ENCODE results near the gene KLHDC1. TPM values are rescaled to one million over a fixed set of nuclear protein-coding genes. Genes with fewer than 3 reads are reported as not detected.

Gene KLHDC1
- total and polyA plus RNA-seq, 9 of the 15 experiments (the other 6 are each of a cell fraction or from before 2014, with no cell fraction given), result 0.08 to 0.41 (median 0.18) TPM

DNA sequence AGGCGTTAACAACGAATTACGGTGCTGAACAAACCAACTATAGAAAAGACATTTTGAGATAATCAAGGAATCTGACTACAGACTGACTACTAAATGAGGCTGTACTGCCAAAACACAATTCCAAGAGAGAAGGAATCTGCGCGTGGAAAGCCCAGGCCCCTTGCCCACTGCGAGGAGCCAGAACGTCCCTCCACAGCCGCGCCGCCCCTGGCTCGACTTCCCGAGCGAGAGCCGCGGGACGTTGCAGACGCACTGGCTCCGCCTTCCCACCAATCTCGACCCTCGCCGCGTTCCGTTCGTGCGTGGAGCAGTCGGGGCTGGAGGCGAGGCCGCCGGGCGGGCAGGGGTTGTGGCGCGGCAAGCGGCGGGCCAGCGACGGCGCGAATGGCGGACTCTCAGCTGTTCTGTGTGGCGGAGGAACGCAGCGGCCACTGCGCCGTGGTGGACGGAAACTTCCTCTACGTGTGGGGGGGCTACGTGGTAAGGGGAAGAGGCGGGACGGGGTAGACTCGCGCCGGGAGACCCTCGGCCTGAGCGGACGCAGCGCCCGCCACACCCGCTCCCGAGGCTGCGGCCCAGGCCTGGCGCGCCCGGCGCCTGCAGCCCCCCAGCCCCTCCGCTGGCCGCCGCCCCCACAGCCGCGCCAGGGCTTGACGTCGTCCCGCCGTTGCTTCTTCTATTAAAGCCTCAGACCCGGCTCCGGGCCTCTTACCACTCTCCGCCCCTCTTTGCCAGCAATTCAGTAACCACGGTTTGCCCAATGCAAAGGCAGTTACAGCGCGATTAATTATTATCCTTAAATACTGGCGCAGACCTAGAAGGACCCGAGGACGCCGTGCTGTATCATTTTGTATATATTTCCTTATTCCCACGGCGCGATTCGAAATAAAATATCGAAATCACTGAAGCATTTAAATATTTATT is at the start of gene KLHDC1 (continued):
- TF ChIP-seq NRF1 (conservative IDR thresholded peaks at IDR 0.05 in 1 of 2, IDR thresholded peaks at IDR 0.05 in 1 of 2), result peak; percentile 35 to 45; a peak in 3 of 4 replicates
- TF ChIP-seq, protein P1, sequence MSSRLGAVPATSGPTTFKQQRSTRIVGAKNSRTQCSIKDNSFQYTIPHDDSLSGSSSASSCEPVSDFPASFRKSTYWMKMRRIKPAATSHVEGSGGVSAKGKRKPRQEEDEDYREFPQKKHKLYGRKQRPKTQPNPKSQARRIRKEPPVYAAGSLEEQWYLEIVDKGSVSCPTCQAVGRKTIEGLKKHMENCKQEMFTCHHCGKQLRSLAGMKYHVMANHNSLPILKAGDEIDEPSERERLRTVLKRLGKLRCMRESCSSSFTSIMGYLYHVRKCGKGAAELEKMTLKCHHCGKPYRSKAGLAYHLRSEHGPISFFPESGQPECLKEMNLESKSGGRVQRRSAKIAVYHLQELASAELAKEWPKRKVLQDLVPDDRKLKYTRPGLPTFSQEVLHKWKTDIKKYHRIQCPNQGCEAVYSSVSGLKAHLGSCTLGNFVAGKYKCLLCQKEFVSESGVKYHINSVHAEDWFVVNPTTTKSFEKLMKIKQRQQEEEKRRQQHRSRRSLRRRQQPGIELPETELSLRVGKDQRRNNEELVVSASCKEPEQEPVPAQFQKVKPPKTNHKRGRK (tag; IDR thresholded peaks at IDR 0.05), result no peak
- TF ChIP-seq HMG20B (CRISPR knock-in tag; IDR thresholded peaks at IDR 0.05), result no peak
- TF ChIP-seq MBD2 (IDR thresholded peaks at IDR 0.05; ENCODE audit: borderline replicate concordance, low read depth), result no peak
- TF ChIP-seq, protein P2, sequence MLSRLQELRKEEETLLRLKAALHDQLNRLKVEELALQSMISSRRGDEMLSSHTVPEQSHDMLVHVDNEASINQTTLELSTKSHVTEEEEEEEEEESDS (CRISPR knock-in tag; IDR thresholded peaks at IDR 0.05), result no peak
- no peak; the same call in 1 of the 2 replicates for TF ChIP-seq CREM (IDR thresholded peaks at IDR 0.05; ENCODE audit: low read depth)
- TF ChIP-seq ZNF583 (CRISPR knock-in tag; IDR thresholded peaks at IDR 0.05), result no peak
- TF ChIP-seq LCOR (CRISPR knock-in tag; IDR thresholded peaks at IDR 0.05), result peak; percentile 74; the same call in 1 of the 2 replicates
- no peak for TF ChIP-seq ZNF24 (IDR thresholded peaks at IDR 0.05)
- no peak for TF ChIP-seq BRD9 (IDR thresholded peaks at IDR 0.05; ENCODE audit: low read depth, partially characterized antibody)
- TF ChIP-seq XRCC3 (IDR thresholded peaks at IDR 0.05), result no peak
- peak; percentile 48 for TF ChIP-seq SAP30 (IDR thresholded peaks at IDR 0.05; ENCODE audit: borderline replicate concordance, insufficient read depth, low read depth, low read length, poor library complexity, severe bottlenecking)
- TF ChIP-seq RCOR1 (IDR thresholded peaks at IDR 0.05; ENCODE audit: borderline replicate concordance in 1 of 2, low read depth in 2 of 2, low read length in 2 of 2), result 0 out of 4 replicates have a peak, but pooled peaks of 1 of the 2 experiments have one; percentile 25
- no peak for TF ChIP-seq KAT8 (IDR thresholded peaks at IDR 0.05; ENCODE audit: low read depth)
- TF ChIP-seq FOXM1 (IDR thresholded peaks at IDR 0.05; ENCODE audit: low read depth), result no peak
- no peak for TF ChIP-seq FOXM1 (CRISPR knock-in tag; IDR thresholded peaks at IDR 0.05; ENCODE audit: low read depth)
- no peak for TF ChIP-seq ZNF445 (CRISPR knock-in tag; IDR thresholded peaks at IDR 0.05; ENCODE audit: low read depth)
- TF ChIP-seq, protein P3, sequence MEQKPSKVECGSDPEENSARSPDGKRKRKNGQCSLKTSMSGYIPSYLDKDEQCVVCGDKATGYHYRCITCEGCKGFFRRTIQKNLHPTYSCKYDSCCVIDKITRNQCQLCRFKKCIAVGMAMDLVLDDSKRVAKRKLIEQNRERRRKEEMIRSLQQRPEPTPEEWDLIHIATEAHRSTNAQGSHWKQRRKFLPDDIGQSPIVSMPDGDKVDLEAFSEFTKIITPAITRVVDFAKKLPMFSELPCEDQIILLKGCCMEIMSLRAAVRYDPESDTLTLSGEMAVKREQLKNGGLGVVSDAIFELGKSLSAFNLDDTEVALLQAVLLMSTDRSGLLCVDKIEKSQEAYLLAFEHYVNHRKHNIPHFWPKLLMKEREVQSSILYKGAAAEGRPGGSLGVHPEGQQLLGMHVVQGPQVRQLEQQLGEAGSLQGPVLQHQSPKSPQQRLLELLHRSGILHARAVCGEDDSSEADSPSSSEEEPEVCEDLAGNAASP (IDR thresholded peaks at IDR 0.05), result no peak
- no peak for TF ChIP-seq U2AF1 (optimal IDR thresholded peaks at IDR 0.05; ENCODE audit: low read depth, low read length)
- TF ChIP-seq THRAP3 (IDR thresholded peaks at IDR 0.05; ENCODE audit: borderline replicate concordance), result no peak
- TF ChIP-seq HDAC1 (IDR thresholded peaks at IDR 0.05), result peak in 1 of 2 experiments; percentile 75; a peak in 2 of 4 replicates
- TF ChIP-seq, protein P4, sequence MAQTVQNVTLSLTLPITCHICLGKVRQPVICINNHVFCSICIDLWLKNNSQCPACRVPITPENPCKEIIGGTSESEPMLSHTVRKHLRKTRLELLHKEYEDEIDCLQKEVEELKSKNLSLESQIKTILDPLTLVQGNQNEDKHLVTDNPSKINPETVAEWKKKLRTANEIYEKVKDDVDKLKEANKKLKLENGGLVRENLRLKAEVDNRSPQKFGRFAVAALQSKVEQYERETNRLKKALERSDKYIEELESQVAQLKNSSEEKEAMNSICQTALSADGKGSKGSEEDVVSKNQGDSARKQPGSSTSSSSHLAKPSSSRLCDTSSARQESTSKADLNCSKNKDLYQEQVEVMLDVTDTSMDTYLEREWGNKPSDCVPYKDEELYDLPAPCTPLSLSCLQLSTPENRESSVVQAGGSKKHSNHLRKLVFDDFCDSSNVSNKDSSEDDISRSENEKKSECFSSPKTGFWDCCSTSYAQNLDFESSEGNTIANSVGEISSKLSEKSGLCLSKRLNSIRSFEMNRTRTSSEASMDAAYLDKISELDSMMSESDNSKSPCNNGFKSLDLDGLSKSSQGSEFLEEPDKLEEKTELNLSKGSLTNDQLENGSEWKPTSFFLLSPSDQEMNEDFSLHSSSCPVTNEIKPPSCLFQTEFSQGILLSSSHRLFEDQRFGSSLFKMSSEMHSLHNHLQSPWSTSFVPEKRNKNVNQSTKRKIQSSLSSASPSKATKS (CRISPR knock-in tag; IDR thresholded peaks at IDR 0.05), result no peak
- no peak for TF ChIP-seq MCM5 (IDR thresholded peaks at IDR 0.05; ENCODE audit: low read depth)
- TF ChIP-seq ZNF75A (CRISPR knock-in tag; IDR thresholded peaks at IDR 0.05), result no peak
- TF ChIP-seq MAFF (IDR thresholded peaks at IDR 0.05; ENCODE audit: low read length), result no peak

Measured in K562 (cell line).